RWPE1 (cell line): ENCODE data around the gene PPFIBP1.
"Not testable (repeated sequence)": the region's sequence is repeated elsewhere in the genome, so short reads cannot be mapped to it uniquely, and the experiment has no call there.

ENCODE experiments used
- CTCF ChIA-PET: fragments of 350-600 bp; sonication (Branson Sonifier 250); formaldehyde crosslinking; extraction: SDS; loops from one replicate; lab custom pipeline; 2021; lab: Yijun Ruan, JAX
- POLR2A ChIA-PET: fragments of 400-600 bp; formaldehyde crosslinking; extraction: SDS; loops from one replicate; lab custom pipeline; 2020; ENCODE audit warnings: antibody characterized with exemption; ENCODE audit not compliant: low non-redundant PET; lab: Yijun Ruan, JAX
- DNase-seq: peaks from one replicate; pipeline ENCODE4 v3.0.0; 2012; ENCODE audit warnings: low spot score
- H3K27ac ChIP-seq: fragments of 450-650 bp; 2 replicates; pipeline ENCODE4 v1.5.1; 2017
- CTCF ChIP-seq: fragments of 450-650 bp; conservative IDR thresholded peaks from 2 replicates; pipeline ENCODE4 v1.5.1; 2017; ENCODE audit warnings: low read depth, mild to moderate bottlenecking

The PPFIBP1 gene

GRCh38 chr12:27631365-27631764 is 107.4 kb downstream of the PPFIBP1 start:
- DNase-seq, result no peak
- CTCF ChIA-PET, result no interaction called here
- H3K27ac ChIP-seq, result no peak overlapping the region
- no peak for TF ChIP-seq CTCF
- POLR2A ChIA-PET, result interaction anchor here (0.7 kb wide), 1 partner anchor 112 kb away, joined by 3 read pairs; no protein-coding TSS in a partner anchor

GRCh38 chr12:27631813-27632491 is 107.9 kb downstream of the PPFIBP1 start:
- no peak overlapping the region for H3K27ac ChIP-seq
- CTCF ChIA-PET, result no interaction called here
- DNase-seq, result no peak

GRCh38 chr12:27635349-27635972 is 111.5 kb downstream of the PPFIBP1 start:
- DNase-seq, result peak; percentile 34
- CTCF ChIA-PET, result interaction anchor here (0.6 to 1.0 kb wide), 3 partner anchors 21 to 1149 kb away, joined by 3 to 4 read pairs (median 3); no protein-coding TSS in a partner anchor
- no peak overlapping the region for H3K27ac ChIP-seq
- peak; percentile 51 for TF ChIP-seq CTCF
- POLR2A ChIA-PET, result no interaction called here

More at GRCh38 chr12:27631813-27632491, 107.9 kb downstream of the PPFIBP1 start:
- POLR2A ChIA-PET, result interaction anchor here (0.7 kb wide), 1 partner anchor 113 kb away, joined by 3 read pairs; no protein-coding TSS in a partner anchor
- no peak for TF ChIP-seq CTCF

- CTCF ChIA-PET, H3K27ac ChIP-seq, DNase-seq, POLR2A ChIA-PET: not testable (repeated sequence)
Measured at GRCh38 chr12:27636569-27636968, 112.6 kb downstream of the PPFIBP1 start.

- ChIA-PET CTCF (no interaction called here), POLR2A (no interaction called here)
- no peak overlapping the region for H3K27ac ChIP-seq
- no peak for TF ChIP-seq CTCF
- no peak for DNase-seq
Measured at GRCh38 chr12:27637524-27637923, 113.5 kb downstream of the PPFIBP1 start.

GRCh38 chr12:27639265-27639664 is 115.3 kb downstream of the PPFIBP1 start:
- ChIA-PET CTCF (interaction anchor here (0.6 kb wide), 1 partner anchor 13 kb away, joined by 3 read pairs; no protein-coding TSS in a partner anchor), POLR2A (no interaction called here)
- DNase-seq, result no peak
- TF ChIP-seq CTCF, result no peak
- H3K27ac ChIP-seq, result no peak overlapping the region

- DNase-seq, H3K27ac ChIP-seq, POLR2A ChIA-PET: not testable (repeated sequence)
- CTCF ChIA-PET, result interaction anchor here (0.6 kb wide), 2 partner anchors 85 to 165 kb away, joined by 3 read pairs; no protein-coding TSS in a partner anchor
Measured at GRCh38 chr12:27640566-27641200, 116.7 kb downstream of the PPFIBP1 start.

- DNase-seq, H3K27ac ChIP-seq, CTCF ChIA-PET, POLR2A ChIA-PET: not testable (repeated sequence)
Measured at GRCh38 chr12:27642361-27642760, 118.4 kb downstream of the PPFIBP1 start.

GRCh38 chr12:27642892-27643291 is 118.9 kb downstream of the PPFIBP1 start:
- H3K27ac ChIP-seq, CTCF ChIA-PET, DNase-seq, POLR2A ChIA-PET: not testable (repeated sequence)
